NCI-H1930 (cell line): ENCODE data around the gene STARD5.

Experiments
- DNase-seq, 2 experiments: peaks; one replicate each; lab custom pipeline; 2025; lab: John Stamatoyannopoulos, UW

The STARD5 gene

GRCh38 chr15:81311752-81312464 lies 12.0 kb downstream of the STARD5 start:
- DNase-seq, result no peak

DNA sequence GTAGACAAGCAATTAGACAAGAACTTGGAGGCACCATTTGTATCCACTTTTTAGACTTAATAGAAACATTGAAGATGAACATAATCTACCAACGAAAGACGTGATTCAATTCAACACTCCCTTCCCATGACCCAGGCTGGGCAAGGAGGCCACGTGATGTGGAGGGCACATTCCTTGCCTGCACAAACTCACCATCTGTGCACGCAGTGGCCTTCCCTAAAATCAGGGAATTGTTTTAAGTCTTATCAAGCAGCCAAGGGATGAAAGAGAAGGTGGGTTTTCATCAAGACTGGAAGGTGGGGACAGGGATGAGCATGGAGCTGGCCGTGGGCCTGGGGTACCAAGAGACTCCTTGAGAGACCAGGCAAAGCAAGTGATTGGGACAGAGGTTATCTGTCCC lies 13.5 kb downstream of the STARD5 start:
- no peak for DNase-seq

DNA sequence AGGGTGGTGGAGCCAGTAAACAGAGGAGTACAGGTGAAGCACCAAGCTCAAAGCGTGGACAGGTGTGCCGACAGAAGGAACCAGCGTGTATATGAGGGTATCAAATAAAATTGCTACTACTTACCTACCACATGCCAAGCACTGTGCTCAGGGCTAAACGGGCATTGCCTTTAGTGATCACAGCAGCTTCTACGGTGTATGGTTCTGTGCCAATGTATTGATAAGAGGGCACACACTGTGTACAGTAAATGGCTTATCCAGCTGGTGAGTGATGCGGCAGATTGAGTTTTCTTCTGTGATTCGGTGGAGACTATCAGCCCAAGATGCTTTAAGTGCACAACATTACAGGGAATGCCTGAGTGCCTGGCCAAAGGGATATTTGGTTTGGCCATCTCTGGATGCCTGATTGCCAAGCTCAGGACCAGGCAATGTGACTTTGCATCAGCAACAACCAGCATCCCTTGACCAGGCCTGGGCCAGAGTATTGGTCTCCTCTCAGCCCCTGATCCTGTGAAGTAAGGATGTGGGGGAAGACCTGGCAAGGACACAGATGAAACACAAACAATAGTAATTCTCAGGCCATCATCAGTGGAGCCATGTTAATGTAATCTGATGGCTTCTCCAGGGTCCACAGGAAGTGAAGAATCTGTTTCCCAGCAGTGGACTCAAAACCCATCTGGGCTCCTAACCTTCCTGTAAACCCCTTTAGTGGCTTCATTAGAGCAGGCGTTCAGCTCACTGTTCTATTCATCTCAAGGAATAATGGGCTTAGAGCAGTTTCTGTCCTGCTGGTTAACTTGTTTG lies 14.1 kb downstream of the STARD5 start:
- DNase-seq, result no peak

DNA sequence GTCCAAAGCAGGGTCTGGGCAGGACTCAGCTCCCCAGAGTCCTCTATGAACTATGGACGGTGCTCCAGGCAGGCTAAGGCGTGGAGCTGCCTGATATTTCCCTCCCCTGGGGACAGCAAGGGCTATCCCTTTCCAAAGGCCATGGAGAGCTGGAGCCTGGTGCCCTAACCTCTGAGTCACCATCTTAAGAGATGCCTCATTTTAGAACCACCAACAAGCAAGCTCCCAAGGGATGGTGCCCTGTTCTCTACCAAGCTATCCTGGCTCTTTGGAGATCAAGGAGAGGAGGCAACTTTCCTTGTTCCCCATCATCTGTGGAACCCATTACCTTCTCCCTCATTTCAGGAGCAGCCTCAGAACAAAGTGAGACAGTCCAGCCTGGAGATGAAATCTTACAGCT lies 15.7 kb downstream of the STARD5 start:
- DNase-seq, result no peak

GRCh38 chr15:81304226-81304625 lies 19.7 kb downstream of the STARD5 start:
- no peak for DNase-seq

- no peak for DNase-seq
Observed at GRCh38 chr15:81303244-81304225, 20.4 kb downstream of the STARD5 start.

DNA sequence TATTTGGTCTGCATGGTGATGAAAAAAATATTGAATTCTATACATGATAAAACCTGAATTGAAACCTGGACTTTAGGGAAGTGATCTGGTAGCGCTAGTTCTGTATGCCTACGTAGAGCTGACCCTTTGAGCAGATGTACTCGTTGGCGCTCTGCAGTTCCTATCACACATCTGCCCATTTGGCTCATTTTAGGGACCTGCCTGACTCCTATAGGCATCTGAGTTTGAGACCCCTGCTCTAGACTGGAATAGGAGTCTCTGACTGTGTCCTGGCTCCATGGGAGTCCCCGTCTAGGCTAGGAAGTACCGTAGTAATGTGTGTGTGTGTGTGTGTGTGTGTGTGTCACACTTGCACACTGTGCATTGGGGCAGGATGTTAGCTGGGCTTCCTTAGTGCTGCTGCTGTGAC lies 21.2 kb downstream of the STARD5 start:
- DNase-seq, result no peak

GRCh38 chr15:81301815-81302399 lies 22.0 kb downstream of the STARD5 start:
- DNase-seq, result no peak

- DNase-seq, result no peak
Observed at GRCh38 chr15:81301385-81301784, 22.6 kb downstream of the STARD5 start.

- DNase-seq, result no peak
Observed at GRCh38 chr15:81299630-81300273, 24.2 kb downstream of the STARD5 start.

DNA sequence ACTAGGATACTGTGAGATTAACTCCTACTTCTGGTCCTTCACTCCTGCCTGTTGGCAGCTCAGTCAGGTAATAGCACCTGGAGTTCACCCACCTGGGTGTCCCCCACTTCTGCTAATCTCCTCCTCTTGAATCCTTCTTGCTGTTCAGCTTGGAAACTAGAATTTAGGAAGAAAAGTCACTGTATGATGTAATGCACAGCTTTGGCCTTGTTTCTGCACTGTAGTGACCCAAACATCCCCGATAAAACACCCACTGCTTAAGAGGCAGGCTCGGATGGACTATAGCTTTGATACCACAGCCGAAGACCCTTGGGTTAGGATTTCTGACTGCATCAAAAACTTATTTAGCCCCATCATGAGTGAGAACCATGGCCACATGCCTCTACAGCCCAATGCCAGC lies 24.8 kb downstream of the STARD5 start:
- DNase-seq, result no peak

DNA sequence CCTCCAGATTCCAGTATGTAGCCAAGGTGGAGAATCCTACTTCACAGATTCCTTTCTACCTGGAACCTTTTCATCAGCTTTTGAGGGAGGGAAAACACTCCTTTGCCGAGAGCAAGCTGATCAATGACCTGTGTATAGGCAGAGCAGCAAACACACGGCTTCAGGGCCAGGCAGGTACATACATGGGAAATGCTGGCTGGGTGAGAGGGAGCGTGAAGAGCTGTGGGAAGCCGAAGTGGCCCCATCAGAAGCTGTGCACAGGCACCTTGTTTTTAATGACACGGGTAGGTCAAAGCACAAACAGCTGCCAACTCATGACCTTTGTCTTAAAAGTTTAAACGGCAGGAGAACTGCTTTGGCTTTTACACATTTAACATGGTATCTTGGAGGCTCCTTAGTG lies 25.3 kb downstream of the STARD5 start:
- DNase-seq, result no peak

GRCh38 chr15:81297603-81298575 lies 26.1 kb downstream of the STARD5 start:
- DNase-seq, result no peak

DNA sequence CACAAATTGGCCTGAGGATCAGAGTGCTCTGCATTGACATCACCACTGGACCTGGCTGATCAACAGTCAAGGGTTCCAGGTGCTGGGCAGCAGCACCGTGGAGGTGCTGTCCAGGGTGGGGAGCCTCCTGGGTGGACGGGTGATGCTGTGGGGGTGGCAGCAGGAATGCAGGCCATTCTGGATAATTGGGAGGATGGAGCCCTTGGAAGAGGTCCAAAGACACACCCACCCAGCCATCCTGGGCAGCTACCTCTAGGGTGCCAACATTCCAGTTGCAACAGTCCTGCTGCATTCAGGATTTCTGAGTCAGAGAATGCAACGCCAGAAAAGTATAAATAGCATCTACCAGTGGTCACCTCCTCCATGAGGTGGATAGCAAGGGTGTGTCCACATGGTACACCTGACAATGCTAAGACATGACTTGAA lies 26.8 kb downstream of the STARD5 start:
- DNase-seq, result no peak

DNA sequence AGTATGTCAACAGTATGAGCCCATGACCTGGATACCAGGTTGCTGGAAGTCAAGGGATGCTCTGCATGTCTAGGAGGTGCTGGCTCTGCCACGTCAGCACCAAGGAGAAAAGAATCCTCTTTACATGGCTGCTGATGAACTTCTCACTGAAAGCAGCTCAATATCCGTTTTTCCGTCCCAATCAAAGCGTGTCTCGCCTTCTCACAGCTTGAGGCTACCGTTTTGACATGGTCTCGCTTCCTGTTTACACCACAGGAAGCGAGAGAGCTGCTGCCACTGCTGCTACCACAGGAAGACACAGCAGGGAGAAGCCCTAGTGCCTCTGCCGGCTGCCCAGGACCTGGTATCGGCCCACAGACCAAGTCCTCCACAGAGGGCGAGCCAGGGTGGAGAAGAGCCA lies 27.3 kb downstream of the STARD5 start:
- DNase-seq, result no peak

GRCh38 chr15:81296186-81296585 lies 27.8 kb downstream of the STARD5 start:
- no peak for DNase-seq

- DNase-seq, result no peak
Observed at GRCh38 chr15:81295486-81296121, 28.3 kb downstream of the STARD5 start.

- DNase-seq, result no peak
Observed at GRCh38 chr15:81294516-81294880, 29.4 kb downstream of the STARD5 start.

DNA sequence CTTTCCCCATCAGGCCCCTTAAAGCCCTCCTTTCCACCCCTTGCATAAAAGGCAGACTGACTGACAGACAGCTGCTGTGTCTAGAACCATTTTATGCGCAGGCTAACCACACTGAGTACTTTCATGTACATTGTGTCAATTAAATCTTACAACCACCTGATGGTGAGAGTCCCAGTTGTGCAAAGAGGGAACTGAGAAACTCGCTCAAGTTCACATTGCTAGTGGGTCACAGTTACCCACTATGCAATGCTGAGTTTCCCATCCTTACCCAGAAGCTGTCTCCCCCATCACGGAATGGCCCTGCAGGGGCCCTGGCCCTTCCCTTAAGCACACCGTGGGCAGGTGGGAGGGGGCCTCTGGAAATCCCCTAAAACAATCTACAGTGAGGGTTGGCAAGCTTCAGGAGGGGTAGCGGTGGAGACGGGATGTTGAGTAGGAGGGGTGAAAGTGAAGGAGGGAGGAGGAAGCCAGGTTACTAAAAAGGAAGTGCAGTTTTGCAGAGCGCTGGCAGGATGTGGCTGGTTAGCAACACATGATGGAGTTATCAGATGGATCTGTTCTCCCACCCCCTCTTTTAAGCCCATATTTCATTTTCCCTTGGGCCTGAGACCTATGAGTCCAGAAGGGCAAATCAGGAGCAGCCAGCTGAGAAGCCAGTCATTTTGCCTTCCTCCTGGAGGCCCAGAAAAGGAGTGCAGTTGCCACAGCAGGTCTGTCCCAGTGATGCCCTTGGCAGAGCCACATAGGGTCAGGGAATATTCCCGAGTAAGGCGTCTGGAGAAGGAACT lies 30.0 kb downstream of the STARD5 start:
- DNase-seq, result no peak
